ENCODE data around the gene ENOX1.

The ENOX1 gene

GRCh38 chr13:43295825-43296564 lies 490.8 kb downstream of the ENOX1 start:
- TF ChIP-seq CTCF (conservative IDR thresholded peaks at IDR 0.05; ENCODE audit: low read depth, low read length) = no peak
- H3K4me3 ChIP-seq (ENCODE audit: low read length) = no peak overlapping the region
- DNase-seq (ENCODE audit: low read depth) = no peak

- H3K4me3 ChIP-seq (ENCODE audit: low read length) = no peak overlapping the region
- no peak for DNase-seq (ENCODE audit: low read depth)
- no peak for TF ChIP-seq CTCF (conservative IDR thresholded peaks at IDR 0.05; ENCODE audit: low read depth, low read length)
These were observed 491.5 kb downstream of the ENOX1 start for GRCh38 chr13:43295321-43295720.

- no peak for TF ChIP-seq CTCF (conservative IDR thresholded peaks at IDR 0.05; ENCODE audit: low read depth, low read length)
- no peak overlapping the region for H3K4me3 ChIP-seq (ENCODE audit: low read length)
- no peak for DNase-seq (ENCODE audit: low read depth)
These were observed 492.4 kb downstream of the ENOX1 start for GRCh38 chr13:43294412-43294811.

GRCh38 chr13:43293986-43294385 lies 492.8 kb downstream of the ENOX1 start:
- DNase-seq (ENCODE audit: low read depth) = no peak
- no peak overlapping the region for H3K4me3 ChIP-seq (ENCODE audit: low read length)
- no peak for TF ChIP-seq CTCF (conservative IDR thresholded peaks at IDR 0.05; ENCODE audit: low read depth, low read length)

- TF ChIP-seq CTCF (conservative IDR thresholded peaks at IDR 0.05; ENCODE audit: low read depth, low read length) = no peak
- no peak for DNase-seq (ENCODE audit: low read depth)
- no peak overlapping the region for H3K4me3 ChIP-seq (ENCODE audit: low read length)
These were observed 493.2 kb downstream of the ENOX1 start for GRCh38 chr13:43293561-43293960.

GRCh38 chr13:43293008-43293407 lies 493.8 kb downstream of the ENOX1 start:
- DNase-seq (ENCODE audit: low read depth) = no peak

More at GRCh38 chr13:43293008-43293407, 493.8 kb downstream of the ENOX1 start:
- no peak overlapping the region for H3K4me3 ChIP-seq (ENCODE audit: low read length)
- no peak for TF ChIP-seq CTCF (conservative IDR thresholded peaks at IDR 0.05; ENCODE audit: low read depth, low read length)
